ENCODE results near the gene FRS2. TPM values are rescaled to one million over a fixed set of nuclear protein-coding genes. Genes with fewer than 3 reads are reported as not detected.
A peak's percentile ranks its signal among the peaks of the same experiment; 100 is the strongest.

The FRS2 gene
- total RNA-seq, 1 donor from 2014 or later = 66.4 TPM

GRCh38 chr12:69466867-69467266, 3.3 kb upstream of the FRS2 start:
- no peak for DNase-seq

GRCh38 chr12:69467366-69467765, 2.8 kb upstream of the FRS2 start:
- no peak for DNase-seq

- no peak for DNase-seq
Observed at GRCh38 chr12:69468237-69469026, 1.8 kb upstream of the FRS2 start.

- no peak for DNase-seq
Observed at GRCh38 chr12:69469854-69470188, 367 bp upstream of the FRS2 start.

GRCh38 chr12:69471076-69471430, 865 bp downstream of the FRS2 start:
- DNase-seq = no peak

- no peak for DNase-seq
Observed at GRCh38 chr12:69471667-69472385, 1.6 kb downstream of the FRS2 start.

GRCh38 chr12:69473262-69473661, 3.1 kb downstream of the FRS2 start:
- DNase-seq = no peak

GRCh38 chr12:69474456-69474855, 4.3 kb downstream of the FRS2 start:
- no peak for DNase-seq

GRCh38 chr12:69475237-69475975, 5.2 kb downstream of the FRS2 start:
- DNase-seq = peak; percentile 18

GRCh38 chr12:69476276-69477017, 6.3 kb downstream of the FRS2 start:
- DNase-seq = no peak

GRCh38 chr12:69479675-69480074, 9.5 kb downstream of the FRS2 start:
- DNase-seq = no peak

GRCh38 chr12:69480698-69481097, 10.5 kb downstream of the FRS2 start:
- DNase-seq = no peak

GRCh38 chr12:69481133-69481532, 10.9 kb downstream of the FRS2 start:
- no peak for DNase-seq

GRCh38 chr12:69483700-69484099, 13.5 kb downstream of the FRS2 start:
- no peak for DNase-seq

- no peak for DNase-seq
Observed at GRCh38 chr12:69484428-69484827, 14.2 kb downstream of the FRS2 start.

GRCh38 chr12:69490920-69491643, 20.9 kb downstream of the FRS2 start:
- DNase-seq = no peak

- DNase-seq = no peak
Observed at GRCh38 chr12:69492739-69493138, 22.6 kb downstream of the FRS2 start.

GRCh38 chr12:69495071-69495470, 24.9 kb downstream of the FRS2 start:
- DNase-seq = no peak

- DNase-seq = no peak
Observed at GRCh38 chr12:69497308-69498026, 27.3 kb downstream of the FRS2 start.

- DNase-seq = no peak
Observed at GRCh38 chr12:69500631-69501030, 30.4 kb downstream of the FRS2 start.
